GM19238 (cell line): ENCODE measurements around the gene NRBF2.
"Not testable (repeated sequence)": the region's sequence is repeated elsewhere in the genome, so short reads cannot be mapped to it uniquely, and the experiment has no call there.

Experiments
- DNase-seq: peaks from one replicate; pipeline ENCODE4 v3.0.0; 2011; ENCODE audit warnings: low spot score; ENCODE audit not compliant: insufficient read length

The NRBF2 gene

GRCh38 chr10:63116452-63117072 lies 16.6 kb upstream of the NRBF2 start:
- DNase-seq = no peak

GRCh38 chr10:63119041-63119440 lies 14.1 kb upstream of the NRBF2 start:
- no peak for DNase-seq

- DNase-seq = no peak
These were observed 12.6 kb upstream of the NRBF2 start for GRCh38 chr10:63120554-63120953.

GRCh38 chr10:63123727-63124362 lies 9.3 kb upstream of the NRBF2 start:
- no peak for DNase-seq

GRCh38 chr10:63125459-63125858 lies 7.7 kb upstream of the NRBF2 start:
- no peak for DNase-seq

- DNase-seq = no peak
These were observed 4.7 kb upstream of the NRBF2 start for GRCh38 chr10:63128443-63128842.

- no peak for DNase-seq
These were observed 3.2 kb upstream of the NRBF2 start for GRCh38 chr10:63129888-63130287.

GRCh38 chr10:63132651-63133055 lies 475 bp upstream of the NRBF2 start:
- DNase-seq = no peak

- no peak for DNase-seq
These were observed 861 bp downstream of the NRBF2 start for GRCh38 chr10:63133821-63134557.

- no peak for DNase-seq
These were observed 4.2 kb downstream of the NRBF2 start for GRCh38 chr10:63137306-63137705.

GRCh38 chr10:63140077-63140476 lies 6.9 kb downstream of the NRBF2 start:
- no peak for DNase-seq

GRCh38 chr10:63142136-63142535 lies 9.0 kb downstream of the NRBF2 start:
- DNase-seq = no peak

- DNase-seq = no peak
These were observed 10.9 kb downstream of the NRBF2 start for GRCh38 chr10:63143987-63144386.

- DNase-seq = no peak
These were observed 12.7 kb downstream of the NRBF2 start for GRCh38 chr10:63145782-63146181.

- no peak for DNase-seq
These were observed 13.4 kb downstream of the NRBF2 start for GRCh38 chr10:63146503-63146902.

- no peak for DNase-seq
These were observed 17.6 kb downstream of the NRBF2 start for GRCh38 chr10:63150745-63151144.

GRCh38 chr10:63153868-63154545 lies 20.9 kb downstream of the NRBF2 start:
- not testable (repeated sequence) for DNase-seq

GRCh38 chr10:63154546-63155387 lies 21.6 kb downstream of the NRBF2 start:
- no peak for DNase-seq

- no peak for DNase-seq
These were observed 22.4 kb downstream of the NRBF2 start for GRCh38 chr10:63155388-63156020.

- DNase-seq = no peak
These were observed 23.1 kb downstream of the NRBF2 start for GRCh38 chr10:63156236-63156635.
